CD4-positive, alpha-beta T cell (primary cell): Measurements from ENCODE around the gene RAB3B. TPM values are rescaled to one million over a fixed set of nuclear protein-coding genes. Genes with fewer than 3 reads are reported as not detected.
"Not testable (repeated sequence)": the region's sequence is repeated elsewhere in the genome, so short reads cannot be mapped to it uniquely, and the experiment has no call there.

Experiments
- ATAC-seq: fragments of 200-7000 bp; cut with Tn5 transposase; one replicate; pipeline ENCODE4 v1.10.0; 2022; ENCODE audit warnings: mild to moderate bottlenecking; ENCODE audit not compliant: poor library complexity
- CTCF ChIA-PET: fragments of 350-600 bp; sonication (Branson Sonifier 250); formaldehyde crosslinking; loops from one replicate; lab custom pipeline; 2021; ENCODE audit warnings: antibody characterized with exemption, inconsistent platforms; lab: Charles Lee
- POLR2A ChIA-PET: fragments of 350-600 bp; sonication (Branson Sonifier 250); formaldehyde crosslinking; loops from one replicate; lab custom pipeline; 2021; ENCODE audit warnings: antibody characterized with exemption, inconsistent platforms; lab: Charles Lee
- DNase-seq, 14 experiments: peaks; one replicate each; pipeline ENCODE4 v3.0.0-alpha.2; 2013 to 2020; ENCODE audit warnings: mixed read lengths in 2 of 14
- H3K27ac ChIP-seq, 2 donors: one replicate each; pipeline versions ENCODE4 v1.5.1 to v1.7.0; 2013; ENCODE audit warnings: low read length in 2 of 2, low read depth in 1 of 2, mild to moderate bottlenecking in 1 of 2
- H3K27me3 ChIP-seq, 2 experiments: 1 replicate in 1 of 2; 2 replicates in 1 of 2; pipeline versions ENCODE4 v1.6.1 to v1.7.0; 2013; ENCODE audit warnings: low read length in 2 of 2, control low read depth in 1 of 2, mild to moderate bottlenecking in 1 of 2, moderate library complexity in 1 of 2; ENCODE audit not compliant: insufficient read depth in 2 of 2, control insufficient read depth in 1 of 2
- H3K36me3 ChIP-seq: one replicate; pipeline ENCODE4 v1.6.1; 2013; ENCODE audit warnings: low read length, control low read depth; ENCODE audit not compliant: insufficient read depth
- H3K4me1 ChIP-seq: one replicate; pipeline ENCODE4 v1.6.1; 2013; ENCODE audit warnings: low read length, control low read depth; ENCODE audit not compliant: insufficient read depth
- H3K4me3 ChIP-seq: one replicate; pipeline ENCODE4 v1.5.1; 2013; ENCODE audit warnings: mild to moderate bottlenecking, low read length, moderate library complexity
- H3K9me3 ChIP-seq, 2 experiments: 1 replicate in 1 of 2; 2 replicates in 1 of 2; pipeline versions ENCODE4 v1.6.1 to v1.7.0; 2013; ENCODE audit warnings: low read length in 2 of 2, mild to moderate bottlenecking in 2 of 2, control low read depth in 1 of 2, moderate library complexity in 1 of 2; ENCODE audit not compliant: control insufficient read depth in 1 of 2, insufficient read depth in 1 of 2
- H3K27ac Mint-ChIP-seq: one replicate; pipeline ENCODE4 v1.8.0; 2020; ENCODE audit warnings: mixed read lengths
- H3K27me3 Mint-ChIP-seq: one replicate; pipeline ENCODE4 v1.8.0; 2021; ENCODE audit warnings: mixed read lengths
- H3K36me3 Mint-ChIP-seq: one replicate; pipeline ENCODE4 v1.8.0; 2021; ENCODE audit warnings: low read depth, mixed read lengths
- H3K4me1 Mint-ChIP-seq: one replicate; pipeline ENCODE4 v1.8.0; 2021; ENCODE audit warnings: low read depth, mixed read lengths
- H3K4me3 Mint-ChIP-seq: one replicate; pipeline ENCODE4 v1.8.0; 2020; ENCODE audit warnings: mild to moderate bottlenecking, mixed read lengths
- H3K9me3 Mint-ChIP-seq: one replicate; pipeline ENCODE4 v1.8.0; 2020; ENCODE audit warnings: mixed read lengths
- intact Hi-C, 2 experiments: fragments of 100-400 bp; cut with DNase I in 1 of 2; cut with micrococcal nuclease in 1 of 2; formaldehyde crosslinking; loops; one replicate each; pipeline versions ENCODE4 v1.15.1 to v1.9.0; 2023 to 2025; cut with DNase I, micrococcal nuclease
- total RNA-seq, 174 experiments: library from RNA in 2 of 174; stranded (reverse) in 2 of 174; gene quantifications; one replicate each; pipeline ENCODE4 v1.2.3 and lab custom pipeline; 2021 to 2026
- TF ChIP-seq, protein P1 (sequence below): fragments of 200-600 bp; IDR thresholded peaks from one replicate; pipeline ENCODE4 v1.8.0; 2022; ENCODE audit warnings: antibody characterized with exemption, mild to moderate bottlenecking

The RAB3B gene
- total RNA-seq, 2 experiments from 2014 or later, result not detected

GRCh38 chr1:51897699-51898031 lies 92.8 kb downstream of the RAB3B start:
- H3K27me3 Mint-ChIP-seq, result peaks cover 65% of the 10 kb centered on the region
- DNase-seq (no peak), ATAC-seq (no peak)
- no peaks in the 10 kb centered on the region for H3K4me1 Mint-ChIP-seq
- H3K36me3 Mint-ChIP-seq, result no peaks in the 10 kb centered on the region
- Histone ChIP-seq H3K9me3 (no peaks in the 10 kb centered on the region), H3K4me1 (no peaks in the 10 kb centered on the region), H3K4me3 (no peak overlapping the region), H3K27ac (no peak overlapping the region), H3K27me3 (peaks cover 9 to 15% of the 10 kb centered on the region in 2 experiments), H3K36me3 (no peaks in the 10 kb centered on the region)
- POLR2A ChIA-PET, result no interaction called here
- TF ChIP-seq, protein P1, sequence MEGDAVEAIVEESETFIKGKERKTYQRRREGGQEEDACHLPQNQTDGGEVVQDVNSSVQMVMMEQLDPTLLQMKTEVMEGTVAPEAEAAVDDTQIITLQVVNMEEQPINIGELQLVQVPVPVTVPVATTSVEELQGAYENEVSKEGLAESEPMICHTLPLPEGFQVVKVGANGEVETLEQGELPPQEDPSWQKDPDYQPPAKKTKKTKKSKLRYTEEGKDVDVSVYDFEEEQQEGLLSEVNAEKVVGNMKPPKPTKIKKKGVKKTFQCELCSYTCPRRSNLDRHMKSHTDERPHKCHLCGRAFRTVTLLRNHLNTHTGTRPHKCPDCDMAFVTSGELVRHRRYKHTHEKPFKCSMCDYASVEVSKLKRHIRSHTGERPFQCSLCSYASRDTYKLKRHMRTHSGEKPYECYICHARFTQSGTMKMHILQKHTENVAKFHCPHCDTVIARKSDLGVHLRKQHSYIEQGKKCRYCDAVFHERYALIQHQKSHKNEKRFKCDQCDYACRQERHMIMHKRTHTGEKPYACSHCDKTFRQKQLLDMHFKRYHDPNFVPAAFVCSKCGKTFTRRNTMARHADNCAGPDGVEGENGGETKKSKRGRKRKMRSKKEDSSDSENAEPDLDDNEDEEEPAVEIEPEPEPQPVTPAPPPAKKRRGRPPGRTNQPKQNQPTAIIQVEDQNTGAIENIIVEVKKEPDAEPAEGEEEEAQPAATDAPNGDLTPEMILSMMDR, result no peak
- H3K4me3 Mint-ChIP-seq, result no peak overlapping the region
- no peak overlapping the region for H3K27ac Mint-ChIP-seq
- H3K9me3 Mint-ChIP-seq, result no peaks in the 10 kb centered on the region
- intact Hi-C loops, result loop anchor here (1.0 to 5.0 kb wide), 5 partner anchors 105 to 1285 kb away; no protein-coding TSS in a partner anchor
- CTCF ChIA-PET, result interaction anchor here (0.6 to 2.0 kb wide), 5 partner anchors 57 to 950 kb away, joined by 3 to 6 read pairs (median 3); no protein-coding TSS in a partner anchor

DNA sequence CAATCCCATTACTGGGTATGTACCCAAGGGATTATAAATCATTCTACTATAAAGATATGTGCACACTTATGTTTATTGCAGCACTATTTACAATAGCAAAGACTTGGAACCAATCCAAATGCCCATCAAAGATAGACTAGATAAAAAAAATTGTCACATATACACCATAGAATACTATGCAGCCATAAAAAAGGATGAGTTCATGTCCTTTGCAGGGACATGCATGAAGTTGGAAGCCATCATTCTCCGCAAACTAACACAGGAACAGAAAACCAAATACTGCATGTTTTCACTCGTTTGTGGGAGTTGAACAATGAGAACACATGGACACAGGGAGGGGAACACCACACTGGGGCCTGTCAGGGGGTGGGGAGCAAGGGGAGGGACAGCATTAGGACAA lies 95.8 kb downstream of the RAB3B start:
- intact Hi-C loops, result loop anchor here in 1 of 2 experiments (5.0 kb wide), 2 partner anchors 403 to 853 kb away; no protein-coding TSS in a partner anchor
- DNase-seq, H3K36me3 Mint-ChIP-seq, H3K9me3 Mint-ChIP-seq, H3K4me1 Mint-ChIP-seq, ATAC-seq, POLR2A ChIA-PET, H3K36me3 ChIP-seq, H3K9me3 ChIP-seq, H3K27ac ChIP-seq, H3K4me3 ChIP-seq, H3K4me3 Mint-ChIP-seq, H3K27ac Mint-ChIP-seq, CTCF ChIA-PET, H3K4me1 ChIP-seq: not testable (repeated sequence)
- peaks cover 19 to 21% of the 10 kb centered on the region in 2 experiments for H3K27me3 ChIP-seq
- H3K27me3 Mint-ChIP-seq, result peaks cover 81% of the 10 kb centered on the region

DNA sequence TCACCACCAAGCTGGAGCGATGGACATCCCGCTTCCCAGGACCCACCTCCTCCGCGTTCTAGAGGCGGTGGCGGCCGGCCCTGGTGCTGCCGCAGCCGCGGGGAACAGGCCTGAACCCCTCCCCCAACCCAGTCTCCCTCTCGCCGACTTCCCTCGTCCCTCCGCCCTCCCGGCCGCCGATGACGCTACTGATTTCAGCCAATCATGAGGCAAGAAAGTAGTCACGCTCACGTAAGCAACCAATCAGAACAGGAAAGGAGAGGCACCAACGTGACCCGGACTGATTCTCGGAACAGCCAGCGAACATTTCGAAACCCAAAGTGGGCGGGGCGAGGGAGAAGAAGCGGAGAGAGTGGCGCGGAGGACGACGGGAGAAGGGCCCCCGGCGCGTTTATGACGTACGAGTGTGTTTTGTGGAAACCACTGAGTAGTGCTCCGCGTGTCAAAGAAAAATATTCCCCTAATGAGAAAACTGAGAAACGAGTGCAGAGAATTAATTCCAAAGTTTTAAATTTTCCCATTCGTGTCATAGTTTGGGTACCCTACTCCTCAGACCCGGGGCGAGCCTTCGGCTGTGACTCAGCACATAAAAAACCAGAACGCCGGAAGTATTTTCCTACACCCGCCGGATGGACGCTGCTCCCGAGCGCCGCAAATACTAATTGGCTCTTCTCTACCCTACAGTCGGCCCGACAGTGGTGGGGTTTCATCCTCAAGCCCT lies 111.7 kb downstream of the RAB3B start, which contains the start of gene NRDC:
Gene NRDC, minus strand, starts transcription at position 112 of the 721 bp plus-strand sequence. CDS start 112 bp downstream, outside the sequence.
- H3K27ac ChIP-seq, result peak within 1 kb of the TSS; percentile 89 to 95
- TF ChIP-seq, protein P1, result no peak
- ChIA-PET POLR2A (interaction anchor here (0.8 to 2.1 kb wide), 13 partner anchors 9 to 909 kb away, joined by 3 to 11 read pairs (median 4); partner anchors contain the start of genes BTF3L4, CDKN2C, KTI12 and RNF11), CTCF (interaction anchor here (0.7 to 1.0 kb wide), 4 partner anchors 10 to 911 kb away, joined by 3 to 4 read pairs (median 3); no protein-coding TSS in a partner anchor)
- intact Hi-C loops, result loop anchor here (1.0 to 5.0 kb wide), 9 partner anchors 16 to 1136 kb away; partner anchors contain the start of genes CC2D1B (in 1 of the 2), OSBPL9 (in 1 of the 2), RNF11 (in 1 of the 2) and ZYG11B (in 1 of the 2)
- peaks cover 5% of the 10 kb centered on the region for H3K36me3 ChIP-seq
- H3K4me1 ChIP-seq, result peaks cover 33% of the 10 kb centered on the region
- Mint-ChIP-seq H3K4me3 (no peak within 1 kb of the TSS), H3K27me3 (peaks cover 13% of the 10 kb centered on the region), H3K9me3 (no peaks in the 10 kb centered on the region), H3K36me3 (peaks cover 10% of the 10 kb centered on the region), H3K27ac (no peak within 1 kb of the TSS), H3K4me1 (peaks cover 27% of the 10 kb centered on the region)
- DNase-seq (peak; percentile 97 to 100 (median 99)), ATAC-seq (peak; percentile 88)
- peaks cover 2 to 3% of the 10 kb centered on the region in 2 experiments for H3K27me3 ChIP-seq
- H3K4me3 ChIP-seq, result peak within 1 kb of the TSS; percentile 68
- no peaks in the 10 kb centered on the region for H3K9me3 ChIP-seq
